ENCODE measurements around the gene CLDN7. TPM values are rescaled to one million over a fixed set of nuclear protein-coding genes. Genes with fewer than 3 reads are reported as not detected.
A peak's percentile ranks its signal among the peaks of the same experiment; 100 is the strongest.

CLDN7 gene
- total and polyA plus RNA-seq, 10 donors = 0.74 to 6.6 (median 2.7) TPM

DNA sequence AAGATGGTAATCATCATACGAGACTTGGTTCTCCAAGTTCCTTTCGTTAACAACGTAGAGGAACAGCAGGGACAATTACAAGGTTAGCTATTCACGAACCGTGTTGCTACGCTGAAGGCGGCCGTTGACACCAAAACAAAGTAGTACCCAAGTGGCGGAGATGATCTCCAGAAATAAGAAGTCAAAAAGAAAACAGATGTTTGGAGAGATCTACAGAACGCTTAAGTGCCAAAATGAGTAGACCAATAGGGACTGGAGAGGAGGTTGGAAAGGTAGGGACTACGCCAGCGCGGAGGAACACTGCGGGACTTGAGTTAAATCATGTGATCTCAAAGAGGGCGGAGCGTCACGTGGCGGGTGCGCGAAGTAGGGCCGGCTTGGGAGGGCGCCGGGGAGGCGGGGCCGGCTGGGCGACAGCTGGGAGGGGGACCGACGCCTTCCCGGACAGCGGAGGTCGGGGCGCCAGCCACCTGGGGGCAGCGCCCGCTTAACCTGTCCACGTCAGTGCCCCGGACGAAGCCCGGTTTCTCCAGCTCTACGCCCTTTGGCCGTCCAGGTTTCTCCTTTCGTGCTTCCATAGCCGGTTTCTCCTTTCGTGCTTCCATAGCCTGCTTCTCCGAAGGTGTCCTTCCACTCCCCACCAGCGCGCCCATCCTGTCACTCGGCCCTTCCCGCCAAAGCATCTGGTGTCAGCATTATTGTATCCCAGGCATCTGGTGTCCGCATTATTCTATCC lies 19.4 kb downstream of the CLDN7 start:
- 1 to 3% (median 2%) methylated on average over 43 to 49 of the region's 49 CpGs for WGBS, 5 donors
- intact Hi-C loops (cut with DNase I; ENCODE audit: low total_unique reads) = no loop called here

DNA sequence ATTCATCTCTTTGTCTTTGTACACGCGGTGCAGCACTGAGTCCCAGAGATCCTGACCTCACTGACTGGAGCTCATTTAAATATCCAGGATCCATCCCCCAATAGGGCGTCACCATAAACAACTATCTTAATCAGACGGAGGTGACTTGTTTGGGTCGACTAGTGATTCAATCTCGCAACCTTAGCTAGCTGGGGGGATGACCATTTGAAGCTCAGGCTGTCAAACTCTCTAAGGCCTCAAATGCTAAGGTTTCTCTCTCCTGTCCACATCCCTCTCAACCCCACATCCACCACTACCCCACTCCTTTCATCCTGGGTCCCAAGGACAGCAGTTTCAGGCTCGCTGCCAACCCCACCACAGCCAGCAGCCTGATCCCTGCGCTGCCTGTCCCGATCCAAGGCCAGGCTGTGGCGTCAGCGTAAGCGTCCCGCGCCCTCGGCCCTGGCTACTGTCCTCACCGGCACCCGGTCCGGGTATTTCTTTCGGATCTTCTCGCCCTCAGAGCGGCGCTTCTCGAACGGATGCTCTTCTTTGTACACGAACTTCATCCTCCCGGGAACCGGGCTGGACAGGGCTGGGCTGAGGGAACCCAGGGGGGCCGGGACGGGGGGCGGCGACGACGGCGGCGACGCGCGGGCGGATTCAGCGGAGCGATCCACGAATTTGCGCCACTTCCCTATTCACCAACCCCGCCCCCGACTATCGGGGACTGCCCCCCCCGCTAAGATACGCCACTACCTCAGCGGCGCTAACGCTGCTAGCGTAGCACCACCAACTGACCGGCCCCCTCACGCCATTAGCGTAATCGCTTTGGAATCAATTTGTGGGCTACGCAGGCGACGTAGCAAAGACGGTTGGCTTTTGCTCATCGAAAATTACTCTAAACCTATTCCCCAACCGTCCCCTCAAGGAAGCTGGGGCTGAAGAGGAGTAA lies 20.2 kb downstream of the CLDN7 start, which contains the start of gene GABARAP:
Gene GABARAP (minus strand): TSS at position 667 of the 934 bp plus-strand sequence. CDS start 119 bp downstream, at position 548.
- intact Hi-C loops (cut with DNase I; ENCODE audit: low total_unique reads) = no loop called here
- Histone ChIP-seq H3K4me1 (peaks cover 28 to 55% (median 44%) of the 10 kb centered on the region in 6 donors), H3K9me3 (no peaks in the 10 kb centered on the region), H3K4me3 (peak within 1 kb of the TSS; percentile 69 to 99 (median 94)), H3K36me3 (peaks cover 0 to 57% (median 45%) of the 10 kb centered on the region in 6 donors), H3K27me3 (replicated peaks in 1 of 7) (no peaks in the 10 kb centered on the region), H3K27ac (peak within 1 kb of the TSS; percentile 85 to 99 (median 98))
- peak in 2 of 3 donors; percentile 12 to 14 for TF ChIP-seq POLR2A (IDR thresholded peaks at IDR 0.05)
- peak; percentile 75 to 90 (median 77) for TF ChIP-seq POLR2AphosphoS5 (IDR thresholded peaks at IDR 0.05)
- no peak for TF ChIP-seq CTCF (IDR thresholded peaks at IDR 0.05 in 8 of 11, conservative IDR thresholded peaks at IDR 0.05 in 3 of 11)
- peak; percentile 98 for DNase-seq
- WGBS, 5 donors = 0% methylated on average over 37 to 62 of the region's 62 CpGs

More for the DNA sequence above, 19.4 kb downstream of the CLDN7 start:
- Histone ChIP-seq H3K27me3 (replicated peaks in 1 of 7) (no peaks in the 10 kb centered on the region), H3K27ac (peak overlapping the region; percentile 85 to 99 (median 98)), H3K4me1 (peaks cover 25 to 55% (median 40%) of the 10 kb centered on the region in 6 donors), H3K4me3 (peak overlapping the region; percentile 69 to 99 (median 94)), H3K9me3 (no peaks in the 10 kb centered on the region), H3K36me3 (peaks cover 0 to 61% (median 45%) of the 10 kb centered on the region in 6 donors)
- peak in 3 of 11 experiments; percentile 11 to 36 (median 27) for TF ChIP-seq CTCF (IDR thresholded peaks at IDR 0.05 in 8 of 11, conservative IDR thresholded peaks at IDR 0.05 in 3 of 11)
- TF ChIP-seq POLR2A (IDR thresholded peaks at IDR 0.05) = peak in 2 of 3 donors; percentile 15 to 81
- TF ChIP-seq POLR2AphosphoS5 (IDR thresholded peaks at IDR 0.05) = peak; percentile 96
- peak; percentile 97 for DNase-seq

DNA sequence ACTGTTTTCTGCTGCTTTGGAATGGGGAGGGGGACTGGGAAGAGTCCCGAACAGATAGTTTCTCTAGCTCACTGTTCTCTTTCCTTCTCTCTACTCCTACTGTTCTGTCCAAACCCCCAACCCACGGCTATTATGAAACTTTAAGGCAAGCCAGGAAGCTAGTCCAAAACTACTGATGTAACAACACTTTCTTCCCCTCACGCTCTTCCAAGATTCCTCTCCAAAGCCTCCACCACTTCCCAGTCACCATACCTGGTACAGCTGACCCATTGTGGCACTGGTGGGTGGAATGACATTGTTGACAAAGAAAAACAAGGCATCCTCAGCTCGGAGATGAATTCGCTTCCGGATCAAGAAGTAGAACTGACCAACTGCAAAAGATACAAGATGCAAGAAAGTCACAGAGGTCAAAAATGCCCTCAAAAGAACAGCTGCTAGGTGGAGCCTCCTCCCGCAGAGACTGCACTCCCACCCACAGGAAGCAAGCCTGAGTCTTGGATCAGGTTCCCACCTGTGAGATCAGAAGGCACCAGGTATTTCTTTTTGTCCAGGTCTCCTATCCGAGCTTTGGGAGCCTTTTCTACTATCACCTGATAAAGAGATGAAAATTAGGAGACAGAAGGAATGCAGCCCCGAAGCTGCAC lies 21.1 kb downstream of the CLDN7 start:
- peak overlapping the region; percentile 69 to 99 (median 94) for H3K4me3 ChIP-seq
- peaks cover 28 to 56% (median 50%) of the 10 kb centered on the region in 6 donors for H3K4me1 ChIP-seq

More for the DNA sequence above, 21.1 kb downstream of the CLDN7 start:
- no peaks in the 10 kb centered on the region for H3K9me3 ChIP-seq
- TF ChIP-seq CTCF (IDR thresholded peaks at IDR 0.05 in 8 of 11, conservative IDR thresholded peaks at IDR 0.05 in 3 of 11) = no peak
- TF ChIP-seq POLR2AphosphoS5 (IDR thresholded peaks at IDR 0.05) = no peak
- no peak for TF ChIP-seq POLR2A (IDR thresholded peaks at IDR 0.05)
- H3K27me3 ChIP-seq (replicated peaks in 1 of 7) = no peaks in the 10 kb centered on the region
- H3K27ac ChIP-seq = peak overlapping the region; percentile 85 to 99 (median 98)
- intact Hi-C loops (cut with DNase I; ENCODE audit: low total_unique reads) = no loop called here
- H3K36me3 ChIP-seq = peaks cover 0 to 57% (median 43%) of the 10 kb centered on the region in 6 donors
- DNase-seq = no peak
- WGBS, 5 donors = 38 to 59% (median 41%) methylated on average over 9 of the region's 9 CpGs
